ENCODE results near the gene KIRREL3.

KIRREL3 gene

GRCh38 chr11:126607776-126608541 lies 392.6 kb downstream of the KIRREL3 start:
- H3K4me3 ChIP-seq (ENCODE audit: low read length in 2 of 2) = no peak overlapping the region
- no peak overlapping the region for H3K27ac ChIP-seq (ENCODE audit: low read depth in 2 of 2, low read length in 2 of 2)
- no peaks in the 10 kb centered on the region for H3K36me3 ChIP-seq (ENCODE audit: control insufficient read depth in 2 of 2, insufficient read depth in 2 of 2, low read length in 2 of 2)
- no peaks in the 10 kb centered on the region for H3K9me3 ChIP-seq (ENCODE audit: control insufficient read depth in 2 of 2, low read length in 2 of 2)
- no peak overlapping the region for H3K9ac ChIP-seq (ENCODE audit: low read depth in 1 of 2, low read length in 2 of 2)
- H3K27me3 ChIP-seq (ENCODE audit: control insufficient read depth in 2 of 2, insufficient read depth in 2 of 2, low read length in 2 of 2) = peaks cover 0 to 8% of the 10 kb centered on the region in 2 donors
- H3K4me1 ChIP-seq (ENCODE audit: control insufficient read depth in 2 of 2, insufficient read depth in 2 of 2, low read length in 2 of 2) = no peaks in the 10 kb centered on the region

- no peaks in the 10 kb centered on the region for H3K36me3 ChIP-seq (ENCODE audit: control insufficient read depth in 2 of 2, insufficient read depth in 2 of 2, low read length in 2 of 2)
- no peak overlapping the region for H3K9ac ChIP-seq (ENCODE audit: low read depth in 1 of 2, low read length in 2 of 2)
- no peaks in the 10 kb centered on the region for H3K9me3 ChIP-seq (ENCODE audit: control insufficient read depth in 2 of 2, low read length in 2 of 2)
- H3K4me1 ChIP-seq (ENCODE audit: control insufficient read depth in 2 of 2, insufficient read depth in 2 of 2, low read length in 2 of 2) = no peaks in the 10 kb centered on the region
- H3K4me3 ChIP-seq (ENCODE audit: low read length in 2 of 2) = no peak overlapping the region
- no peak overlapping the region for H3K27ac ChIP-seq (ENCODE audit: low read depth in 2 of 2, low read length in 2 of 2)
- H3K27me3 ChIP-seq (ENCODE audit: control insufficient read depth in 2 of 2, insufficient read depth in 2 of 2, low read length in 2 of 2) = peaks cover under 1 to 8% of the 10 kb centered on the region in 2 donors
Observed at GRCh38 chr11:126607374-126607773, 393.2 kb downstream of the KIRREL3 start.

DNA sequence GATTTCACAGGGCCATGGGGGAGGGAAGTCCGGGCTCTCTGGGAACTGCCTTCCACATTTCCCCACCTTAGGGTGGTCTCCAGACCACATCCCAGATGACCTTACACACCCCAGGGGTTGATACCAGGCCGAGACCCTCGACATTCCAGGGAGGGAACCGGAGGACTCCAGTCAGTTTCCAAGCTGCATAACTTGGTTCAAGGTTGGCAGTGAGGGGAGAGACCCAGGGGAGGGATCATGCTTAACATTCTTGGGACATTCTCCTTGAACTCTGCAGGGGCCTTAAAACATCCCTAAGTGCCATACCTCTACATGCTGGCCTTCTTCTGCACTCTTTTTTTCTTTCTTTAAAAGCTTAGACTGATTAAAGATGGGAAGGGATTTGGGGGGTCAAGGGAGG lies 394.1 kb downstream of the KIRREL3 start:
- no peak overlapping the region for H3K4me3 ChIP-seq (ENCODE audit: low read length in 2 of 2)
- peaks cover 4 to 8% of the 10 kb centered on the region in 2 donors for H3K27me3 ChIP-seq (ENCODE audit: control insufficient read depth in 2 of 2, insufficient read depth in 2 of 2, low read length in 2 of 2)
- no peak overlapping the region for H3K9ac ChIP-seq (ENCODE audit: low read depth in 1 of 2, low read length in 2 of 2)
- H3K4me1 ChIP-seq (ENCODE audit: control insufficient read depth in 2 of 2, insufficient read depth in 2 of 2, low read length in 2 of 2) = no peaks in the 10 kb centered on the region
- no peak overlapping the region for H3K27ac ChIP-seq (ENCODE audit: low read depth in 2 of 2, low read length in 2 of 2)
- H3K36me3 ChIP-seq (ENCODE audit: control insufficient read depth in 2 of 2, insufficient read depth in 2 of 2, low read length in 2 of 2) = no peaks in the 10 kb centered on the region
- no peaks in the 10 kb centered on the region for H3K9me3 ChIP-seq (ENCODE audit: control insufficient read depth in 2 of 2, low read length in 2 of 2)

- no peak overlapping the region for H3K27ac ChIP-seq (ENCODE audit: low read depth in 2 of 2, low read length in 2 of 2)
- no peaks in the 10 kb centered on the region for H3K36me3 ChIP-seq (ENCODE audit: control insufficient read depth in 2 of 2, insufficient read depth in 2 of 2, low read length in 2 of 2)
- peaks cover 4 to 12% of the 10 kb centered on the region in 2 donors for H3K27me3 ChIP-seq (ENCODE audit: control insufficient read depth in 2 of 2, insufficient read depth in 2 of 2, low read length in 2 of 2)
- no peak overlapping the region for H3K4me3 ChIP-seq (ENCODE audit: low read length in 2 of 2)
- no peaks in the 10 kb centered on the region for H3K9me3 ChIP-seq (ENCODE audit: control insufficient read depth in 2 of 2, low read length in 2 of 2)
- no peak overlapping the region for H3K9ac ChIP-seq (ENCODE audit: low read depth in 1 of 2, low read length in 2 of 2)
- no peaks in the 10 kb centered on the region for H3K4me1 ChIP-seq (ENCODE audit: control insufficient read depth in 2 of 2, insufficient read depth in 2 of 2, low read length in 2 of 2)
Observed at GRCh38 chr11:126604461-126604860, 396.1 kb downstream of the KIRREL3 start.

DNA sequence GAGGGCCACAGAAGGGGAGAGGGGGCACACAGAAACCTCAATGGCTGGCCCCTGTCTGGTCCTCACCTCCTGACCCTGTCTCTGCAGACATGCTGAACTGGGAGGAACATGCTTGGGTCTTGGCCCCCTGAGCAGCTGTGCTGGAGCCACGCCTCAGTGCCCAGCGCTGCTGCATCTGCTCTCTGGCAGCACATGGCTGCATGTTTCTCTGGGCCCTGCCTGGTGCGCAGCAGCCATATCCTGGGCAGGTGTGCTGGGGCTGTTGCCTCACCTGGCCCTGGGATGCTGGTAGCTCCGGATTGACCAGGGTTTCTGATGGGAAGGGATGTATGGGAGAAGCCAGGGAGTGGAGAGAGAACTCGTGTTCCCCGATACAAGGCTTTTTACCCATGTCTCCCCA lies 397.1 kb downstream of the KIRREL3 start:
- Histone ChIP-seq H3K27ac (ENCODE audit: low read depth in 2 of 2, low read length in 2 of 2) (no peak overlapping the region), H3K27me3 (ENCODE audit: control insufficient read depth in 2 of 2, insufficient read depth in 2 of 2, low read length in 2 of 2) (peaks cover 4 to 12% of the 10 kb centered on the region in 2 donors), H3K4me3 (ENCODE audit: low read length in 2 of 2) (no peak overlapping the region), H3K9me3 (ENCODE audit: control insufficient read depth in 2 of 2, low read length in 2 of 2) (no peaks in the 10 kb centered on the region), H3K36me3 (ENCODE audit: control insufficient read depth in 2 of 2, insufficient read depth in 2 of 2, low read length in 2 of 2) (no peaks in the 10 kb centered on the region), H3K9ac (ENCODE audit: low read depth in 1 of 2, low read length in 2 of 2) (no peak overlapping the region), H3K4me1 (ENCODE audit: control insufficient read depth in 2 of 2, insufficient read depth in 2 of 2, low read length in 2 of 2) (no peaks in the 10 kb centered on the region)

- H3K4me1 ChIP-seq (ENCODE audit: control insufficient read depth in 2 of 2, insufficient read depth in 2 of 2, low read length in 2 of 2) = no peaks in the 10 kb centered on the region
- H3K9me3 ChIP-seq (ENCODE audit: control insufficient read depth in 2 of 2, low read length in 2 of 2) = no peaks in the 10 kb centered on the region
- H3K9ac ChIP-seq (ENCODE audit: low read depth in 1 of 2, low read length in 2 of 2) = no peak overlapping the region
- H3K27ac ChIP-seq (ENCODE audit: low read depth in 2 of 2, low read length in 2 of 2) = no peak overlapping the region
- H3K4me3 ChIP-seq (ENCODE audit: low read length in 2 of 2) = no peak overlapping the region
- peaks cover 4 to 12% of the 10 kb centered on the region in 2 donors for H3K27me3 ChIP-seq (ENCODE audit: control insufficient read depth in 2 of 2, insufficient read depth in 2 of 2, low read length in 2 of 2)
- H3K36me3 ChIP-seq (ENCODE audit: control insufficient read depth in 2 of 2, insufficient read depth in 2 of 2, low read length in 2 of 2) = no peaks in the 10 kb centered on the region
Observed at GRCh38 chr11:126602993-126603392, 397.6 kb downstream of the KIRREL3 start.

DNA sequence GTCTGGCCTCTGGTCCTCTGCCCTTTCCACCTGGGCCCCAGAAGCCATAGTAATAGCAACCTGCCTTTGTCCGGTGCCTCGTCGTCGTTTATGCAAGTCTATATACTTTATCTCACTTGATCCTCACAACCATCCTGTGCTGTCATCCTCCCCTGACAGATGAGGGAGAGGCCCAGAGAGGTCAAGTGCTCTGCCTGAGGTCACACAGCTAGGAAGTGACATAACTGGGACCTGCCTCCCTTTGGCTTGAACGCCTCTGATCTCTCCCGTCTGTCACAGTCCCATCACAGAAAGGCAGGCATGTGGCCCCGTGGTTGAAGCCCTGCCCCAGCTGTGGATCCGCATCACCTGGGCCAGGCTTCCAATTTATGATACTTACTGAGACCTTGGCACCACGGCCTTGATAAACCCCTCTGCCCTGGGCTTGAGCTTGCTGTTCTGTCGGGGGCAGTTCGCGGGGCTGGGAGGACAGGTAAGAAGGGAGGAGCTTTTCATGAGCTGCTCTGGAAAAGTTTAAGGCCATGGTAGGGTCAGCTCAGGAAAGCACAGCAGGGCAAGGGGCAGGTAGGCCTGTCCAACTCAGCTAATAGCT lies 398.1 kb downstream of the KIRREL3 start:
- no peak overlapping the region for H3K27ac ChIP-seq (ENCODE audit: low read depth in 2 of 2, low read length in 2 of 2)
- H3K9ac ChIP-seq (ENCODE audit: low read depth in 1 of 2, low read length in 2 of 2) = no peak overlapping the region
- no peaks in the 10 kb centered on the region for H3K36me3 ChIP-seq (ENCODE audit: control insufficient read depth in 2 of 2, insufficient read depth in 2 of 2, low read length in 2 of 2)
- no peaks in the 10 kb centered on the region for H3K4me1 ChIP-seq (ENCODE audit: control insufficient read depth in 2 of 2, insufficient read depth in 2 of 2, low read length in 2 of 2)
- H3K4me3 ChIP-seq (ENCODE audit: low read length in 2 of 2) = no peak overlapping the region
- peaks cover 4 to 12% of the 10 kb centered on the region in 2 donors for H3K27me3 ChIP-seq (ENCODE audit: control insufficient read depth in 2 of 2, insufficient read depth in 2 of 2, low read length in 2 of 2)
- H3K9me3 ChIP-seq (ENCODE audit: control insufficient read depth in 2 of 2, low read length in 2 of 2) = no peaks in the 10 kb centered on the region

GRCh38 chr11:126601550-126602215 lies 398.9 kb downstream of the KIRREL3 start:
- Histone ChIP-seq H3K27ac (ENCODE audit: low read depth in 2 of 2, low read length in 2 of 2) (no peak overlapping the region), H3K36me3 (ENCODE audit: control insufficient read depth in 2 of 2, insufficient read depth in 2 of 2, low read length in 2 of 2) (no peaks in the 10 kb centered on the region), H3K9me3 (ENCODE audit: control insufficient read depth in 2 of 2, low read length in 2 of 2) (no peaks in the 10 kb centered on the region), H3K27me3 (ENCODE audit: control insufficient read depth in 2 of 2, insufficient read depth in 2 of 2, low read length in 2 of 2) (peaks cover 4 to 12% of the 10 kb centered on the region in 2 donors), H3K4me1 (ENCODE audit: control insufficient read depth in 2 of 2, insufficient read depth in 2 of 2, low read length in 2 of 2) (no peaks in the 10 kb centered on the region), H3K9ac (ENCODE audit: low read depth in 1 of 2, low read length in 2 of 2) (no peak overlapping the region), H3K4me3 (ENCODE audit: low read length in 2 of 2) (no peak overlapping the region)

GRCh38 chr11:126601136-126601535 lies 399.4 kb downstream of the KIRREL3 start:
- H3K27me3 ChIP-seq (ENCODE audit: control insufficient read depth in 2 of 2, insufficient read depth in 2 of 2, low read length in 2 of 2) = peaks cover 4 to 9% of the 10 kb centered on the region in 2 donors
- H3K9ac ChIP-seq (ENCODE audit: low read depth in 1 of 2, low read length in 2 of 2) = no peak overlapping the region
- H3K4me1 ChIP-seq (ENCODE audit: control insufficient read depth in 2 of 2, insufficient read depth in 2 of 2, low read length in 2 of 2) = no peaks in the 10 kb centered on the region
- no peak overlapping the region for H3K27ac ChIP-seq (ENCODE audit: low read depth in 2 of 2, low read length in 2 of 2)
- H3K36me3 ChIP-seq (ENCODE audit: control insufficient read depth in 2 of 2, insufficient read depth in 2 of 2, low read length in 2 of 2) = no peaks in the 10 kb centered on the region
- H3K4me3 ChIP-seq (ENCODE audit: low read length in 2 of 2) = no peak overlapping the region
- no peaks in the 10 kb centered on the region for H3K9me3 ChIP-seq (ENCODE audit: control insufficient read depth in 2 of 2, low read length in 2 of 2)

DNA sequence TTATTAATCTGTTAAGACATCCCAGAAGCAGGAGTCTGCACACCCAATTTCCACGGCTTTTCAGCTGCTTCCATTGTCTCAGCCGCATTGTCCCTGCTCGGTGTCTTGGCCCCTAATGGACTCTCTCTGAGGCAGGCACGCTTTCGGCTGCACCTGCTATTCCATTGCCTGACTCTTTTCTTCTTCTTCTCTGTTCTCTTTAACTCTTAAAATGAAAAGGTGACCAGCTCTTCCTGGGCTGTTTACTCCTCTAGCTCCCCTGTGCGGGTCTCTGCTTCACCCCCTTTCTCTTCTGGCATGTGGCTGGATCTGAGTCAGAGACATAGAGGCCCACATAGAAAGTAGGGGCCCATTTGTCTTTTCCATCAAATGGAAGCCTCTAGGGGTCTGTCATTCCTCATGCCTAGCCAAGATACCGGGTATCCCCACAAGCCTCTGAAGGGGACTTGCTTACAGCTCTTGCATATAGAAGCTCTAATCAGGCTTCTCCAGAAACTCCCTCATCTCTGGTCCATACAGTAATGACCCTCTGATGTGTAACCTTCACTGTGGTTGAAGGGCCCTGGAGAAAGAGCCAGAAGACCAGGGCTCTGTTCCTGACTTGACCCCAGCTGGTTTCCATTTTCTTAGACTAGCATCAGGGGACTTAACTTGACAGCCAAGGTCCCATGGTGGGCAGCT lies 401.2 kb downstream of the KIRREL3 start:
- Histone ChIP-seq H3K27me3 (ENCODE audit: control insufficient read depth in 2 of 2, insufficient read depth in 2 of 2, low read length in 2 of 2) (peaks cover 4 to 5% of the 10 kb centered on the region in 2 donors), H3K9ac (ENCODE audit: low read depth in 1 of 2, low read length in 2 of 2) (no peak overlapping the region), H3K4me1 (ENCODE audit: control insufficient read depth in 2 of 2, insufficient read depth in 2 of 2, low read length in 2 of 2) (no peaks in the 10 kb centered on the region), H3K27ac (ENCODE audit: low read depth in 2 of 2, low read length in 2 of 2) (no peak overlapping the region), H3K9me3 (ENCODE audit: control insufficient read depth in 2 of 2, low read length in 2 of 2) (no peaks in the 10 kb centered on the region), H3K36me3 (ENCODE audit: control insufficient read depth in 2 of 2, insufficient read depth in 2 of 2, low read length in 2 of 2) (no peaks in the 10 kb centered on the region), H3K4me3 (ENCODE audit: low read length in 2 of 2) (no peak overlapping the region)
